Measurements from ENCODE around the gene SWI5. TPM values are rescaled to one million over a fixed set of nuclear protein-coding genes. Genes with fewer than 3 reads are reported as not detected.

Gene SWI5
- total RNA-seq, 4 donors from 2014 or later = 27.5 to 39.8 (median 32.9) TPM

- no peaks in the 10 kb centered on the region for H3K9me3 ChIP-seq
- 73 to 77% methylated on average over 2 to 3 of the region's 3 CpGs for WGBS, 2 donors
- H3K36me3 ChIP-seq = peaks cover 0 to 74% (median 0%) of the 10 kb centered on the region in 3 donors
- TF ChIP-seq CTCF (IDR thresholded peaks at IDR 0.05) (no peak), POLR2A (IDR thresholded peaks at IDR 0.05) (no peak), EP300 (IDR thresholded peaks at IDR 0.05) (no peak)
- H3K27me3 ChIP-seq = no peaks in the 10 kb centered on the region
- no peak overlapping the region for H3K27ac ChIP-seq
- no peak overlapping the region for H3K4me3 ChIP-seq
- no peak for DNase-seq (ENCODE audit: low spot score in 2 of 2)
- peaks cover 0 to 26% (median 12%) of the 10 kb centered on the region in 4 donors for H3K4me1 ChIP-seq
These were observed 5.0 kb upstream of the SWI5 start for GRCh38 chr9:128271112-128271511.

- H3K27me3 ChIP-seq = no peaks in the 10 kb centered on the region
- TF ChIP-seq POLR2A (IDR thresholded peaks at IDR 0.05) (no peak), EP300 (IDR thresholded peaks at IDR 0.05) (no peak), CTCF (IDR thresholded peaks at IDR 0.05) (no peak)
- H3K27ac ChIP-seq = no peak overlapping the region
- H3K9me3 ChIP-seq = no peaks in the 10 kb centered on the region
- H3K36me3 ChIP-seq = peaks cover 0 to 70% (median 0%) of the 10 kb centered on the region in 3 donors
- DNase-seq (ENCODE audit: low spot score in 2 of 2) = no peak
- WGBS, 2 donors = 66 to 70% methylated on average over 5 of the region's 5 CpGs
- no peak overlapping the region for H3K4me3 ChIP-seq
- peaks cover 0 to 26% (median 12%) of the 10 kb centered on the region in 4 donors for H3K4me1 ChIP-seq
These were observed 4.6 kb upstream of the SWI5 start for GRCh38 chr9:128271512-128271911.

GRCh38 chr9:128274245-128274644, 1.8 kb upstream of the SWI5 start:
- Histone ChIP-seq H3K27ac (peak overlapping the region in 1 of 4 donors; percentile 12), H3K4me3 (peak overlapping the region in 1 of 4 donors; percentile 83), H3K27me3 (no peaks in the 10 kb centered on the region), H3K9me3 (no peaks in the 10 kb centered on the region), H3K36me3 (peaks cover 0 to 43% (median 0%) of the 10 kb centered on the region in 3 donors), H3K4me1 (peaks cover 0 to 46% (median 21%) of the 10 kb centered on the region in 4 donors)
- 56 to 57% methylated on average over 7 to 8 of the region's 8 CpGs for WGBS, 2 donors
- TF ChIP-seq EP300 (IDR thresholded peaks at IDR 0.05) (no peak), CTCF (IDR thresholded peaks at IDR 0.05) (no peak), POLR2A (IDR thresholded peaks at IDR 0.05) (no peak)
- DNase-seq (ENCODE audit: low spot score in 2 of 2) = no peak

GRCh38 chr9:128275198-128276007, 673 bp upstream of the SWI5 start, which contains the start of gene GOLGA2:
GOLGA2 (minus strand) TSS chr9:128276007; CDS start chr9:128275976, 31 bp downstream.
- TF ChIP-seq CTCF (IDR thresholded peaks at IDR 0.05) (no peak), EP300 (IDR thresholded peaks at IDR 0.05) (peak in 1 of 2 donors; percentile 6), POLR2A (IDR thresholded peaks at IDR 0.05) (no peak)
- Histone ChIP-seq H3K27ac (peak within 1 kb of the TSS; percentile 79 to 91 (median 90)), H3K27me3 (no peaks in the 10 kb centered on the region), H3K4me3 (peak within 1 kb of the TSS; percentile 83 to 91 (median 86)), H3K36me3 (peaks cover 0 to 36% (median 0%) of the 10 kb centered on the region in 3 donors), H3K9me3 (no peaks in the 10 kb centered on the region), H3K4me1 (peaks cover 0 to 51% (median 21%) of the 10 kb centered on the region in 4 donors)
- DNase-seq (ENCODE audit: low spot score in 2 of 2) = peak in 1 of 2 donors; percentile 24
- WGBS, 2 donors = 2 to 4% methylated on average over 9 to 39 of the region's 57 CpGs
